ENCODE data around the gene SGO1.

The SGO1 gene

GRCh38 chr3:20154078-20154477, 31.9 kb downstream of the SGO1 start:
- DNase-seq, result no peak

- DNase-seq, result no peak
Observed at GRCh38 chr3:20148466-20148865, 37.5 kb downstream of the SGO1 start.

DNA sequence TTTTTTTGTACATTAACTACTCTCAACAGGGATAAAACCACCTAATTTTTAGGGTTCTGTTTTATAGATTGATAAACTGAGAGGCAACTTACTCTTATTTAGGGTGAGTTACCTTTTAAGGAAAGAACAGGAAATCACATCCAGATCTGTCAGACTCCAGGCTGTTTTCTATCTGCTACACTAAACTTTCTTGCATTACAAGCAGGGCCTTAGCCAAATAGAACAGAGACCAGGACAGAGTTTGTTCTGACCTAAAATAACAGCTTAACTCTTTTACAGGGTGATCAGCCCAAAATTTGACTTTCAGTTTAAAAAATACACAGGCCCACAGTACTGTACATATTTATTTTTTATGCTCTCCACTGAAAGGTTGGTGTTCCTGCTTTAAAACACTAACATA, 38.6 kb downstream of the SGO1 start:
- DNase-seq, result no peak

DNA sequence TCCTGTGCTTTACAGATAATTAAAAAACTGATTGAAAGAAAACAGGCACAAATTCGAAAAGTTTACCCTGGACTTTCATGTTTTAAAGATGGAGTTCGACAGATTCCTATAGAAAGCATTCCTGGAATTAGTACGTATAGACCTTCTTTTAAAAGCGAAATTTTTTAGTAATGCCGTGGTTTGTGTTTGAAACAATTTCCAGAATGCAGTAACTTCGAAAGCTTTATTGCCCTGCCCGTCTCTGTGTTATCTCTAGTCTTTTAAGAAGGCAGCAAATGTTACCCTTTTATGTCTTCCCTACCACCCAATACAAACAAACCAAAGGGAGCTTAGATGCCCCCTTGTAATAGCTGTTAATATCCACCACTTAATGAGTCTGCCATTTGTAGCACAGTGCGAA, 39.7 kb downstream of the SGO1 start:
- no peak for DNase-seq

GRCh38 chr3:20145874-20146273, 40.1 kb downstream of the SGO1 start:
- DNase-seq, result no peak

DNA sequence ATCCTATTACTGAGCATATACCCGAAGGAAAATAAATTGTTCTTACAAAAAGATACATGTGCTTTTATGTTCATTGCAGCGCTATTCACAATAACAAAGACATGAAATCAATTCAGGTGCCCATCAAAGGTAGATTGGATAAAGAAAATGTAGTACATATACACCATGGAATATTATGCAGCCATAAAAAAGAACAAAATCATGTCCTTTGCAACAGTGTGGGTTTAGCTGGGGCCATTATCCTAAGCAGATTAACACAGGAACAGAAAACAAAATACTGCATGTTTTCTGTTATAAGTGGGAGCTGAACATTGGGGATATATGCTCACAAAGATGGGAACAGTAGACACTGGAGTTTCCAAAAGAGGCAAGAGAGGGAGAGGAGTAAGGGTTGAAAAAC, 42.5 kb downstream of the SGO1 start:
- DNase-seq, result no peak

- no peak for DNase-seq
Observed at GRCh38 chr3:20142517-20142916, 43.5 kb downstream of the SGO1 start.

GRCh38 chr3:20141851-20142250, 44.2 kb downstream of the SGO1 start:
- DNase-seq, result peak; percentile 5

DNA sequence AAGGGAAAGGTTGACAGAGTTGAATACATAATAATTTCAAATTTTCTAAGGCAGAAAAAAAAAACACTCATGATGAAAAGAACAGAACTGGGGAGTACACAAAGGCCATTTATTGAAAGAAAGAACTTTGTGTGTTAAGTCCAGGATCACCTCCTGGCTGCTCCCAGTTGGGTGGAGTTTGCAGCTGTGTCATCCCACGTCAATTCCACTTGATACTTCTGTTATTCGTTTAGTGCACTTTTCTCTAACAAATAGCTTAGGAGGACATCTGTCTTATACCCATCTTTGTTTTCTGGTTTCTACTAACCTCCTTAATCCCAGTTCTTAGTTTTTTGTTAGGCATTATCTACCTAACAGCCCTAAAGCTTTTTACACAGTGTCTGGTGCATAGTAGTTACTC, 44.7 kb downstream of the SGO1 start:
- no peak for DNase-seq

- DNase-seq, result no peak
Observed at GRCh38 chr3:20140881-20141280, 45.1 kb downstream of the SGO1 start.

GRCh38 chr3:20137647-20138046, 48.4 kb downstream of the SGO1 start:
- DNase-seq, result no peak

DNA sequence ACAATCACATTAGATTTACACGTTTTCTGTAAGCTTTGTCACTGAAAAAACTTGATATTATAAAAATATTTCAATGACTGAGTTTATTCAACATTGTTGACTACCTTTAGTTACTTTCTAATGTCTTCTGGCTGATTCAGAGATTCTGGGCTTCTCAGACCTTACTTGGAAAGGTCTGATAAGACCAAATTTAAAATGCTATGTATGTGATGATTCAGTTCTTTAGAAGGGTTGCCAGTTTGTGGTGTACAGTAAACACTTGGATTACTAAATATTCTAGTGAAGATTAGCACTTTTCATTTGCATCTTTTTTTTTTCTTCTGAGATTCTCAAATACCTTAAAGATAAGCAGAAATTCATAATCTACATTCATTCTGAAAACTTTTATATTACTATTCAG, 49.8 kb downstream of the SGO1 start:
- DNase-seq, result no peak

DNA sequence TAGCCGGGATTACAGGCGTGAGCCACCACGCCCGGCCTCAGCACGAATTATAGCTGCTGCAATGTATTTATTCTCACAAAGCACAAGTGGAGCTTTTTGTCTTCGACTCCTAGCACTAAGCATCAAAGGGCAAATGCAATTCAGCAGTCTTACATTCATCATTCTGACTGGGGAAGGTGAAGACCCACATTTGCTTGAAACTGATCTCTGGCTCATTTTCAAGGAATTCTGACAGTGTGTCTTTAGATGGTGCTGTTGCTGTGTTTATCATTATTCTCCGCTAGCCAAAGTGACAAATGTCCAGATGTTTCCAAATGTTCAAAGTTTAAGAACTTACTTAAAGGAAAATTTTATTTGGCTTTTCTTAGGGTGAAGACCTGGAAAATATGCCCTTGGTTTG, 55.9 kb downstream of the SGO1 start:
- DNase-seq, result no peak

DNA sequence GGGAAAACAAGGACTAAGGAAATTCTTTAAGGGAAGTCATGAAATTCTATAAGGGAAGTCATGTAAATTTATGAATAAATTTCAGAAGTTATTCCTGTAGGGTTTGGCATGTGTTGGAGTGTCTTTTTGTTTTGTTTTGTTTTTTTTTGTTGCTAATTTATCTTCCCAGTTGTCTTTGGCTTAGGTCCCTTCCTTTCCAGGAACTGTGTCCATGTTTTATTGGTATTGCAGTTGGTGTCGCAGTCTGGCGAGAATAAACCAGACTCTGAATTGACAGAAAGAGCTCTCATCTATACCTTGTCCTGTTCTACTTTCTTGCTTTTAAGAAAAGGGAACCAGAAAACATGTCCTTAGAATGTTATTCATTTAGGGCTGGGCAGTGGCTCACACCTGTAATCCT, 57.6 kb downstream of the SGO1 start:
- no peak for DNase-seq

- DNase-seq, result no peak
Observed at GRCh38 chr3:20125897-20126296, 60.1 kb downstream of the SGO1 start.

DNA sequence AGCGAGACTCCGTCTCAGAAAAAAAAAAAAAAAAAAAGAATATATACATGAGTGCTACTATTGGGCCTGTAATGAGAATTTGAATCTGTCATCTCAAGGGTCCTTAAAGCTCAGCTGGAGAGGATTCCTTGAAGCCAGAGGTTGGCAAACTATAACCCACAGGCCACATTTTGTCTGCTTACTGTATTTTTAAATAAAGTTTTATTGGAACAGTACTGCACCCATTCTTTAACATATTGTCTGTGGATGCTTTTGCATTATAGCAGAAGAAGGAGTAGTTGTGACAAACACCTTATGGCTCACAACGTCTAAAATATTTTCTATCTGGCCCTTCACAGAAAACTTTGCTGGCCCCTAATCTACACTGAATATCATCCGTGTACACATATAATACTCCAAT, 60.7 kb downstream of the SGO1 start:
- no peak for DNase-seq

DNA sequence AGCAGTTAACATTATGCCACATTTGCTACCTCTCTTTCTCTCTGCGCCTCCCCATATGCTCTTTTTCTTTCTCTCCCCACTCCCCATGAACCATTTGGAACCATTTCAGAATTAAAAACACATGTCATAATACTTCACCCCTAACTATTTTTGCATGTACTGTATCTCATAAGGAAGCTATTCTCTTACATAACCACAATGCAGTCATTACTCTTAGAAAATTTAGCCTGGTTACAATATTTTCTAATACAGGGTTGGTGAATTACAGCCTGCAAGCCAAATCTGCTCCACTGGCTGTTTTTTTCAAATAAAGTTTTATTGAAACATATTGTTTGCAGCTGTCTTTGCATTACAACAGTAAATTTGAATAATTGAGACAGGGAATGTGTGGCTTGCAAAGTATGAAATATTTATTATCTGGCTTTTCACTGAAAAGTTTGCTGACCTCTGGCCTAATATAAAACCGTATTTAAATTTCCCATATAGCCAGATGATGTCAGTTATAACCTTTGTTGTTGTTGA, 62.8 kb downstream of the SGO1 start:
- DNase-seq, result no peak

- DNase-seq, result no peak
Observed at GRCh38 chr3:20121088-20121487, 64.9 kb downstream of the SGO1 start.
